IPS DF 6.9 (cell line): ENCODE results near the gene TP53RK.
A peak's percentile ranks its signal among the peaks of the same experiment; 100 is the strongest.
"Not testable (repeated sequence)": the region's sequence is repeated elsewhere in the genome, so short reads cannot be mapped to it uniquely, and the experiment has no call there.

Experiments
- DNase-seq: peaks from one replicate; pipeline ENCODE4 v3.0.0-alpha.2; 2013; ENCODE audit warnings: low read depth, low spot score
- H3K27ac ChIP-seq: one replicate; pipeline ENCODE4 v1.5.1; 2013; ENCODE audit warnings: low read length, control low read depth
- H3K27me3 ChIP-seq: 2 replicates; pipeline ENCODE4 v1.6.1; 2013; ENCODE audit warnings: mild to moderate bottlenecking, low read length; ENCODE audit not compliant: control insufficient read depth, insufficient read depth
- H3K36me3 ChIP-seq: 2 replicates; pipeline ENCODE4 v1.6.1; 2013; ENCODE audit warnings: low read length; ENCODE audit not compliant: control insufficient read depth, insufficient read depth
- H3K4me1 ChIP-seq: 2 replicates; pipeline ENCODE4 v1.6.1; 2013; ENCODE audit warnings: low read length; ENCODE audit not compliant: control insufficient read depth, insufficient read depth
- H3K4me3 ChIP-seq: 2 replicates; pipeline ENCODE4 v1.5.1; 2013; ENCODE audit warnings: mild to moderate bottlenecking, low read length
- H3K9me3 ChIP-seq: 2 replicates; pipeline ENCODE4 v1.6.1; 2013; ENCODE audit warnings: low read length, inconsistent platforms; ENCODE audit not compliant: control insufficient read depth, insufficient read depth
- WGBS: extraction: QIAGEN DNeasy Blood & Tissue Kit; methylation state at CpG from one replicate; pipeline ENCODE4 v1.1.7; 2013; ENCODE audit warnings: mixed read lengths, missing lambda C conversion rate; ENCODE audit not compliant: insufficient read length, insufficient coverage; 5-methylcytosine and 5-hydroxymethylcytosine counted together

Gene TP53RK

DNA sequence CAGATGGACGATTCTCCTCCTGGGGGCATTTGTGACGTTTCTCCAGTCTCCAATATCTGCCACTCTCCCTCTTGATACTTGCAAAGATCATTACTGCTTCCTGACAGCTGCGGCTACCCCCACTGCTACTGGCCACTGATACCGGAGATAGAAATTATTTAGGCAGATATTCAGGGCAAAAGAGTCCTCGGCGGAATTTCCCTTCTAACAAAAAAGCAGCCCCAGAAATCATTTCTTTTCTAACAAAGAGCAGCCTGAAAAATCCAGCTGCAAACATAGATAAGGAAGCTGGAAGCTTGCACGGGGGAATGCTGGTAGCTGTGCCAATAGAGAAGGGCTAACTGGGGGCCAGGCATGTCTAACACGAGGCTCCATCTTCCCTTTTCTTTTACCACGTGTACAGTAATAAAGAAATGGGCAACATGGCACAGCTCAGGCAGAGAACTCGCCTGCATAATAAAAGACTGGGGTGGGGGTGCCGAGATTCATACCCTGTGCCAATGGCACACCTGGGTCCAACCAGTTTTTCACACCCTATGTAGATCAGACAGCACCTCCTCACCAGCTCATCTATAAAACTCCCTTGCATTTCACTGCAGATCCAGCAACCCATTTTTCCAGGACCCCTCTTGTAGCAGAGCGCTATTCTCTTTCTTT lies 6.1 kb downstream of the TP53RK start:
- Histone ChIP-seq H3K27me3 (no peaks in the 10 kb centered on the region), H3K27ac (no peak overlapping the region), H3K4me1 (peaks cover 3% of the 10 kb centered on the region; the same call in 1 of the 2 replicates), H3K4me3 (peak overlapping the region; percentile 65; the same call in 1 of the 2 replicates), H3K9me3 (no peaks in the 10 kb centered on the region), H3K36me3 (peaks cover 8% of the 10 kb centered on the region; the same call in 1 of the 2 replicates)
- no peak for DNase-seq
- WGBS, result no CpG with 5 or more reads among the region's 12 CpGs

DNA sequence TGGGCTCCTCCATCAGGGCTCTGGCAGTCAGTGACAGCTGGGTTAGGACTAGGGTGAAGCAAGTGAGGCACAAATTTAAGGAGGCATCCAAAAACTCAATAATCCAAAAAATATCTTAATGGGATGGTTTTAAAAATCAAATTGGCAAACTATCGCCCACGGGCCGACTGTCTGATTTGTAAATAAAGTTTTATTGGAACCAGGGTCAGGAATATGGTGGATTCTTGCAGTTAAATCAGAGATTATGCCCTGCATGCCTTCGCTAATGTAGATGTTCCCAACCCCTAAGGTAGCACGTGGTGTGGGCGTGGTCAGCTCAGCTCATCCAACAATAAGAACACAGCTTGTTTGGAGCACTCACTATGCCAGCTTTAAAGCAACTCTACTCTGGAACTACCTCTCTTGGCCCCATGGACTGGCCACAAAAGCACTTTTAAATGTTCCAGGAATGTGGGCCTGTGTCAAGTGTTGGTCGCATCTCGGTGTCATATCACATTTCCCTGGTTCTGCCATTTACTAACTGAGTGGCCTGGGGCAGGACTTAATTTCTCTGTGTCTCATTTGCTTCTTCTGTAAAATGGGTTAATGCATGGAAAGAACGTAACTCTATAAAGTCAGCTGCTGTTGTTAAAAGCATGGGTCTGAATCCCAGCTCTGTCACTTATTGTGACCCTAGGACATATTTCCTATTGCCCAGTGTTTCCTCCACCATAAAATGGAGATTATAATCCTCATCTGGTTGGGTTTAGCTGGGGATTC lies 7.0 kb downstream of the TP53RK start:
- Histone ChIP-seq H3K27me3 (no peaks in the 10 kb centered on the region), H3K4me1 (peaks cover 3% of the 10 kb centered on the region; the same call in 1 of the 2 replicates), H3K27ac (no peak overlapping the region), H3K9me3 (no peaks in the 10 kb centered on the region), H3K36me3 (peaks cover 8% of the 10 kb centered on the region; the same call in 1 of the 2 replicates), H3K4me3 (no peak overlapping the region)
- DNase-seq, result no peak
- WGBS, result no CpG with 5 or more reads among the region's 9 CpGs

DNA sequence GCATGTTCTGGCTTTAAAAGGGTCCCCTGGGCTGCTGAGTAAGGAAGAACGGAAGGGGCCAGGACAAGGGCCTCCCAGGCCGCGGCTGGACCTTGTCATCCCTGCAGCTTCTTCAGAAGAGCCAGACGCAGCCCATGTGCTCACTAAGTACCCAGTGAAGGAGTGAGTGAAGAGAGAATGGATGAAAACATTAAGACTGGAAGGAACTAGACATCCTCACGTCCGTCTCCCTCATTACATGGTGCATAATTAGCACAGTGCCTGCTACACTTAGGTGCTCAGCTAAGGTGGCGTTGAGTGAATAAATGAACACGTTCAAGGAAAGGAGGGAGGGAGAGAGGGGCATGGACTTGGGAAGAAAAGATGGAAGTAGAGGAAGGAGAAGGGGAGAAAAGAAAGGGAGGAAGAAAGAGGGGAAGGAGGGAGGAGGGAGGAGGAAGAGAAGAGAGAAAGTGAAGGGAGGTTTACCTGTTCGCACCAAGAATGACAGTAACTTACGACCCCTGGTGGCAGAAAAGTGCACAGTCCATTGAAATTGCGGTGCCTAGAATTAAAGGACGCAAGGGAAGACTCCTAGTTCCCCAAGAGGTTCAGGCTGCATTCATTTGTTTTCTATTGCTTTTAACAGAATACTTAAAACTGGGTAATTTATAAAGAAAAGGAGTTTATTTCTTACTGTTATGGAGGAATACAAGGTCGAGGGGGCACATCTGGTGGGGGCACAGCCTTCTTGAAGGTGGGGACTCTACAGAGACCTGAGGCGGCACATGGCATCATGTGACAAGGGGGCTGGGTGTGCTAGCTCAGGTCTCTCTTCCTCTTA lies 8.0 kb downstream of the TP53RK start:
- H3K4me3 ChIP-seq, result no peak overlapping the region
- no CpG with 5 or more reads among the region's 14 CpGs for WGBS
- peaks cover 3% of the 10 kb centered on the region; the same call in 1 of the 2 replicates for H3K4me1 ChIP-seq
- H3K27ac ChIP-seq, result no peak overlapping the region
- peaks cover 4% of the 10 kb centered on the region; the same call in 1 of the 2 replicates for H3K36me3 ChIP-seq
- no peak for DNase-seq
- no peaks in the 10 kb centered on the region for H3K27me3 ChIP-seq
- H3K9me3 ChIP-seq, result no peaks in the 10 kb centered on the region

DNA sequence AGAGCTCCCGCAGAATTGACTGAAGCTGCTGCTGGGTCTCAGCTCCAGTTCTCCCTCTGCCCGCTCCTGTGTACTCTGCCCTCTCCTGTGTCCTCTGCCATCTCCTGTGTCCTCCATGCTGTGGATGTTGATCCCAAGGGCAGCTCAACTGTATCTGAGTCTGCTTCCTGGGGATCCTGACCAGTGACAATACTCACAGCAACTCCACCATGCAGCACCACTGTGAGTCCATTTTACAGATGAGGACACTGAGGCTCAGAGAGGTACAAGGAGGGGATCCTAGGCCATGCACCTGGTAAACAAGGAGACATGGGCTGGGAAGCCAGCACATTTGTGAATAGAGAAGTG lies 8.6 kb downstream of the TP53RK start:
- Histone ChIP-seq H3K36me3 (peaks cover 3% of the 10 kb centered on the region; the same call in 1 of the 2 replicates), H3K27me3 (no peaks in the 10 kb centered on the region), H3K4me1 (peaks cover 3% of the 10 kb centered on the region; the same call in 1 of the 2 replicates), H3K9me3 (no peaks in the 10 kb centered on the region), H3K4me3 (no peak overlapping the region), H3K27ac (no peak overlapping the region)
- no CpG with 5 or more reads among the region's 2 CpGs for WGBS
- no peak for DNase-seq

DNA sequence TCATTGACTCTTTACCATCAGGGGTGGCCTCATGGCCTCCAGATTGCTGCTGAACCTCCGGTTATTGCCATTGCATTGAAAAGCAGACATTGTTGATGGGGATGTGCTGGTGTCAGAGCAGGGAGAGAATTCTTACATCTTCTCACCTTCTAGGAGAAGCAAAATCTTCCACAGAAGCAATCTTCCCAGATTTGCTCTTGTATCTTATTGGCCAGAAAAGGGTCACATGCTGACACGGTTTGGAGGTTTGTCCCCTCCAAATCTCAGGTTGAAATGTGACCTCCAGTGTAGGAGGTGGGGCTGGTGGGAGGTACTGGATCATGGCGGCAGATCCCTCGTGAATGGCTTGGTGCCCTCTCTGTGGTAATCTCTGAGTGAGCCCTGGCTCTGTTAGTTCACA lies 10.7 kb downstream of the TP53RK start:
- Histone ChIP-seq H3K27ac (no peak overlapping the region), H3K36me3 (peaks cover 3% of the 10 kb centered on the region; the same call in 1 of the 2 replicates), H3K4me1 (peaks cover 7% of the 10 kb centered on the region; the same call in 1 of the 2 replicates), H3K27me3 (no peaks in the 10 kb centered on the region), H3K4me3 (no peak overlapping the region), H3K9me3 (no peaks in the 10 kb centered on the region)
- no peak for DNase-seq
- no CpG with 5 or more reads among the region's 4 CpGs for WGBS

DNA sequence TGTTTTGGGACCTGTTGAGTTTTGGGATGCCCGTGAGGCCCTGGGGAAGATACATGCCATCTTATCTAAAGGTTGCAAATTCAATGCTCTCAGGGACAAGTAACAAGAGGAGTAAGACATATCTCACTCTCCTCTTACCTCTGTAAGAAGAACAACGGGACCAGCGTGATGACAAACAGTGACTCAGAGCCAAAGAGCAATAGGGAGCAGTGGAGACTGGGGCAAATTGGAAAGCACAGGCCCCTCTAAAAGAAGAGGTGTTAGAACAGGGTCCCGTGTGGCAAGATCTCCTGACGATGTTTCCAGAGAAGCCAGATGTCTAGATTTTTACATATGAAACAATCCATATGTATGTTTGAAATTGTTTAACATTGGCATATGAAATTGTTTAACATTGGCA lies 11.6 kb downstream of the TP53RK start:
- H3K27ac ChIP-seq, result no peak overlapping the region
- no peak overlapping the region for H3K4me3 ChIP-seq
- no peak for DNase-seq
- no CpG with 5 or more reads among the region's 5 CpGs for WGBS
- H3K9me3 ChIP-seq, result no peaks in the 10 kb centered on the region
- peaks cover 3% of the 10 kb centered on the region; the same call in 1 of the 2 replicates for H3K36me3 ChIP-seq
- H3K4me1 ChIP-seq, result peaks cover 8% of the 10 kb centered on the region; the same call in 1 of the 2 replicates
- H3K27me3 ChIP-seq, result no peaks in the 10 kb centered on the region

DNA sequence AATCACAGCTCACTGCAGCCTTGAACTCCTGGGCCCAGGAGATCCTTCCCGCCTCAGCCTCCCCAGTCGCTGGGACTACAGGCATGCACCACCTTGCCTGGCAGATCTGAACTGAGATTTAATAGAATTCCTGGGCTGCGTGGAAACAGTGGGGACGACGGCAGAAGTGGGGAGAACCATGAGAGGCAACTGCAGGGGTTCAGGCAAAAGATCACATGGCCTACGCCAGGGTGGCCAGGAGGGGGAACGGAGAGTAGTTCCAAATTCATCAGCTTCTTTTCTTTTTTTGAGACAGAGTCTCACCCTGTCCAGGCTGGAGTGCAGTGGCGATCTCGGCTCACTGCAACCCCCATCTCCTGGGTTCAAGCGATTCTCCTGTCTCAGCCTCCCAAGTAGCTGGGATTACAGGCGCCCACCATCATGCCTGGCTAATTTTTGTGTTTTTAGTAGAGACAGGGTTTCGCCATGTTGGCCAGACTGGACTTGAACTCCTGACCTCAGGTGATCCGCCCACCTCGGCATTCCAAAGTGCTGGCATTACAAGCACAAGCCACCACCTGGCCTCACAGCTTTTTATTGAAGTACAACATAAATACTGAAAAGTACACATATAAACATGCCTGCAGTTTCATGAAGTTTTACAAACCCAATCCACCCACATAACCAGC lies 12.5 kb downstream of the TP53RK start:
- no CpG with 5 or more reads among the region's 14 CpGs for WGBS

DNA sequence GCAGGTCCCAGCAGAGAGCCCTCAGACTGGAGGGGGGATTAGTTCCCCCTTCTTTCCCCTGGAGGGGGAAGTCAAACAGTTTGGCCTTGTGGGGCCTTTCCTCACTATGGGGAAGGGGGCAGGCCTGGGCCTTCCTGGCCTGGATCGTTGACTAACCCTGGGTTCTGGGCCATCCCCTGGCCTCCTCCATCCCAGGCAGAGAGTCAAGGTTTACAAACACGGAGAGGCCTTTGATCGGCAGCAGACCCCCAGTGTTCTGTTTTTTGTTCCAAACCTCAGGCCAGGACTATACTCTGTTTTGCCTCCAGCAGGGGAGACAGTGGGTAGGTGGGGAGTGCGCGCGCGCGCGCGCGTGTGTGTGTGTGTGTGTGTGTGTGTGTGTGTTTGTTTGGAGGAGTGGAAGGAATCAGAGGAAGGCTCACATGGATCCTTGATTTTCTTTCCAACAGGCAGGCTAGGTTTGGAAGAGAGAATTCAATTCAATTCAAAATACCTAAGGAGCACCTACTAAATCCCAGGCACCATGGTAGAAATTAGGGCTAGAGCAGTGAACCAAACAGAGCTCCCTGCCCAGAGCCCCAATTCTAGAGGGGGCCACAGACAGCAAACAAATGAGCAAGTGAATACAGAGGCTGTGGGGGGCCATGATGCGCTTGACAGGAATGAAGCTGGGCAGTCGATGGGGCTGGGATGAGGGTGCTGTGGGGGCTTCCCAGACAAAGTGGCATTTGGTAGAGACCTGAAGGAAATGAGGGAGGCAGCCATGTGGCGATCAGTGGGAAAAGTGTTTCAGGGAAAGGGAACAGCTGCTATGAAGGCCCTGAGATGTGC lies 14.8 kb downstream of the TP53RK start:
- peaks cover 7% of the 10 kb centered on the region; the same call in 1 of the 2 replicates for H3K4me1 ChIP-seq
- no peak overlapping the region for H3K4me3 ChIP-seq
- no peaks in the 10 kb centered on the region for H3K36me3 ChIP-seq
- no peak overlapping the region for H3K27ac ChIP-seq
- no peak for DNase-seq
- no peaks in the 10 kb centered on the region for H3K9me3 ChIP-seq
- WGBS, result no CpG with 5 or more reads among the region's 14 CpGs
- H3K27me3 ChIP-seq, result no peaks in the 10 kb centered on the region

More for the DNA sequence above, 12.5 kb downstream of the TP53RK start:
- H3K4me3 ChIP-seq, H3K4me1 ChIP-seq, H3K27me3 ChIP-seq, H3K27ac ChIP-seq, H3K36me3 ChIP-seq, H3K9me3 ChIP-seq, DNase-seq: not testable (repeated sequence)

DNA sequence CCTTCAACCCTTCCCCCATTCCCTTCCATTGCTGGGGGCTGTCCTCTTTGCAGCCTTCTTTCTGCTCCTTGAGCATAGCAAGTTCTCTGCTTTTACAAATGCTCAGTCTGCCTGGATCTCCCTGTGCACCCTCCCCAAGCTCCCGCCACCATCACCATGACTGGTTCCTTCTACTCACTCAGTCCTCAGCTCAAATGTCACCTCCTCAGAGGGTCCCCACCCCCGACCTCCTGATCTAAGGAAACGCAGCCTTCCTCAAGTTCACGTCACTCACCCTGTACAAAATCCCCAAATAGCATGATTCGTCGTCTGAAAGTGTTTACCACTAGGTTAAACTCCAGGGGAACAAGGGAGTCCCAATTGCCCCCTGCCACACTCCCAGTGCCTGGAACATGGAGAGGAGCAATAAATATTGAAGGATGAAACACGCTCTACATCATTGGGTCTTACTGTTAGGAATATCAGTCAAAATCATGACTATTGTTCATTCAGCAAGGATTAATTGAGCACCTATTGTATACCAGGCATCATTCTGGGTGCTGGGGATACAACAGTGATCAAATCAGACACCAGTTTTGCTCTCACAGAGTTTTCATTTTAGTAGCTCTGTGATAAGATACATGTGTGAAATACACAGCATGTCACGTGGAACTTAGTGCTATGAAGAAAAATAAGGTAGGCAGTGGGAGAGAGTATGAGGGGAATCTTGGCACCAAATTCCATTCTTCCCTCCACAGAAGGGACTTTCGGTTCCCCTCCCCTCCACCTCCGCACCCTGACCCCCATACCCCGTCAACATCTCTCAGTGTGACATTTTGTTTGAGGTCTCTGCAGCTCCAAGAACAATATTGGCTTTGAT lies 15.6 kb downstream of the TP53RK start:
- Histone ChIP-seq H3K4me3 (no peak overlapping the region), H3K27me3 (no peaks in the 10 kb centered on the region), H3K9me3 (no peaks in the 10 kb centered on the region), H3K4me1 (peaks cover 7% of the 10 kb centered on the region; the same call in 1 of the 2 replicates), H3K36me3 (no peaks in the 10 kb centered on the region), H3K27ac (no peak overlapping the region)
- WGBS, result no CpG with 5 or more reads among the region's 11 CpGs
- no peak for DNase-seq
